Neutrophil (primary cell): Measurements from ENCODE around the gene LRMDA.

Source experiments
- H3K27ac ChIP-seq: fragments of 200-600 bp; sonication (generic); 2 replicates; pipeline ENCODE4 v1.5.1; 2016; ENCODE audit warnings: mild to moderate bottlenecking, moderate library complexity
- H3K27me3 ChIP-seq: fragments of 200-600 bp; sonication (generic); 2 replicates; pipeline ENCODE4 v1.6.0; 2016; ENCODE audit warnings: mild to moderate bottlenecking
- H3K36me3 ChIP-seq: fragments of 200-600 bp; sonication (generic); 2 replicates; pipeline ENCODE4 v1.5.1; 2017
- H3K4me1 ChIP-seq, 2 experiments: fragments of 200-600 bp in 1 of 2; sonication (generic) in 1 of 2; 1 replicate in 1 of 2; 2 replicates in 1 of 2; pipeline versions ENCODE4 v1.5.1 to v1.6.1; 2013 to 2016; ENCODE audit warnings: low read depth in 1 of 2, low read length in 1 of 2, mild to moderate bottlenecking in 1 of 2, moderate library complexity in 1 of 2; ENCODE audit not compliant: control insufficient read depth in 1 of 2, insufficient read depth in 1 of 2
- H3K4me3 ChIP-seq, 2 experiments: fragments of 200-600 bp in 1 of 2; sonication (generic) in 1 of 2; 1 replicate in 1 of 2; 2 replicates in 1 of 2; pipeline ENCODE4 v1.5.1; 2013 to 2016; ENCODE audit warnings: low read depth in 1 of 2, low read length in 1 of 2, mild to moderate bottlenecking in 1 of 2, moderate library complexity in 1 of 2
- H3K9me3 ChIP-seq: fragments of 200-600 bp; sonication (generic); 2 replicates; pipeline ENCODE4 v1.5.1; 2016
- CTCF ChIP-seq: fragments of 200-600 bp; sonication (generic); IDR thresholded peaks from 2 replicates; pipeline ENCODE4 v1.5.1; 2016; ENCODE audit warnings: antibody characterized with exemption

The LRMDA gene

GRCh38 chr10:75928231-75928630 lies 496.8 kb downstream of the LRMDA start:
- no peaks in the 10 kb centered on the region for H3K27me3 ChIP-seq
- H3K4me3 ChIP-seq = no peak overlapping the region
- TF ChIP-seq CTCF = no peak
- H3K4me1 ChIP-seq = peaks cover 2 to 10% of the 10 kb centered on the region in 2 experiments
- H3K36me3 ChIP-seq = no peaks in the 10 kb centered on the region
- H3K9me3 ChIP-seq = no peaks in the 10 kb centered on the region
- H3K27ac ChIP-seq = no peak overlapping the region

- no peak overlapping the region for H3K27ac ChIP-seq
- H3K9me3 ChIP-seq = no peaks in the 10 kb centered on the region
- no peaks in the 10 kb centered on the region for H3K36me3 ChIP-seq
- TF ChIP-seq CTCF = no peak
- no peaks in the 10 kb centered on the region for H3K27me3 ChIP-seq
- H3K4me3 ChIP-seq = no peak overlapping the region
- peaks cover 2 to 12% of the 10 kb centered on the region in 2 experiments for H3K4me1 ChIP-seq
Observed at GRCh38 chr10:75929630-75930161, 498.3 kb downstream of the LRMDA start.

DNA sequence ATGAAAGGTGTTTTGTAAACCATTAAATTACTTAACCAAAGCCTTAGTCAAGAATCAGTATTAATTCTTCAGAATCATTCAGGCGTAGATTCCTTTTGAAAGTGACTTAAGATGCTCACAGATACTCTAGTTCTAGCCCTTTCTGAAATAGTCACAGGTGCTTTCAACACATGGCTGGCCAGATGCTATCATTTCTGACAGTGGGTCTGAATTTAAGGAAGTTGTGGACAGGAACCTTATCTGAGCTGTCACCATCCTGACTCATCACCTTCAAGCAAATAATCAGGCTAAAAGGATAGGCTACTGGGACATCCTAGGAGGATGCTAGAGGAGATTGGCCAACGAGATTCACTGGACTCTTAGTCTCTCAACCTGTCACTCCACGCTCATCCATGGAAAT lies 501.5 kb downstream of the LRMDA start:
- Histone ChIP-seq H3K4me3 (no peak overlapping the region), H3K36me3 (no peaks in the 10 kb centered on the region), H3K27me3 (no peaks in the 10 kb centered on the region), H3K27ac (no peak overlapping the region), H3K9me3 (no peaks in the 10 kb centered on the region), H3K4me1 (peaks cover 2 to 12% of the 10 kb centered on the region in 2 experiments)
- TF ChIP-seq CTCF = no peak

GRCh38 chr10:75935240-75935639 lies 503.8 kb downstream of the LRMDA start:
- Histone ChIP-seq H3K4me1 (peaks cover 0 to 5% of the 10 kb centered on the region in 2 experiments), H3K36me3 (no peaks in the 10 kb centered on the region), H3K9me3 (no peaks in the 10 kb centered on the region), H3K4me3 (no peak overlapping the region), H3K27ac (no peak overlapping the region), H3K27me3 (no peaks in the 10 kb centered on the region)
- TF ChIP-seq CTCF = no peak

DNA sequence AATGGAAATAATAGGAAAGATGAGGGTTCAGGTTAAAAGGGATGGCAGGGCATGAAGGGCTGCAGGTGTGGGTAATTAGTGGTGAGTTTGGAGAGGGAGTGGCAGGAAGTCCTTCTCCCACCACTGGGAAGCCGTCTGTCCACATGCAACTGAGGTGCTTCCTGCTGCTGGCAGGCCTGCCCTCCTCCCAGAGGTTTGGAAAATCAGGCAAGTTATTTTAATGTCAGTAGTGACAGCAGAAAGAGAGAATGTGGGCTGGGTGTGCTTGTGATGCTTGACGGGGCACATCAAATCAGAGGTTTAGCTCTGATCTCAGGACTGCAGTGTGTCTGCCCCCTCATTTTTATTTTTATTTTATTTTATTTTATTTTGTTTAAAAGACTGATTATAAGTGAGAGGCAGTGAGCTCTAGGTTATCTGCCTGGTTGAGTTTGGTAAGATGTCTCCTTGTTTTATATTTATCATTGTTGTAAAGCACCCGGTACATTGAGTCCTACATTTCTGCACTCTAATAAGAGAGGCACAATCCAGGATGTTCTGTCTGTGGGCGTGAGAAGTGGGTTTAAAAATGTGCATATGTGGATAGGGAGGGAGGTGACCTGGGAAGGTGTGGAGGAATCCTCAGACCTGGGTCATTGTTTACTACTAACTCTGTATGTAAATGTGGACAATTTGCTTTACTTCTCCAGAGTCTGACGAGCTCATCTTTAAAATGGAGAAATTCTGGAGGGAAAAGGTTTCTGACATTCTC lies 504.4 kb downstream of the LRMDA start:
- TF ChIP-seq CTCF = no peak
- no peak overlapping the region for H3K4me3 ChIP-seq
- H3K27ac ChIP-seq = no peak overlapping the region
- no peaks in the 10 kb centered on the region for H3K9me3 ChIP-seq
- H3K36me3 ChIP-seq = no peaks in the 10 kb centered on the region
- H3K27me3 ChIP-seq = no peaks in the 10 kb centered on the region
- H3K4me1 ChIP-seq = peaks cover 0 to 5% of the 10 kb centered on the region in 2 experiments
